ENCODE data around the gene LAMA2. TPM values are rescaled to one million over a fixed set of nuclear protein-coding genes. Genes with fewer than 3 reads are reported as not detected.

Gene LAMA2
- total and polyA plus RNA-seq, 2 of the 8 experiments (the other 6 are each of a cell fraction or from before 2014, with no cell fraction given), result 1.3 to 3.8 TPM

DNA sequence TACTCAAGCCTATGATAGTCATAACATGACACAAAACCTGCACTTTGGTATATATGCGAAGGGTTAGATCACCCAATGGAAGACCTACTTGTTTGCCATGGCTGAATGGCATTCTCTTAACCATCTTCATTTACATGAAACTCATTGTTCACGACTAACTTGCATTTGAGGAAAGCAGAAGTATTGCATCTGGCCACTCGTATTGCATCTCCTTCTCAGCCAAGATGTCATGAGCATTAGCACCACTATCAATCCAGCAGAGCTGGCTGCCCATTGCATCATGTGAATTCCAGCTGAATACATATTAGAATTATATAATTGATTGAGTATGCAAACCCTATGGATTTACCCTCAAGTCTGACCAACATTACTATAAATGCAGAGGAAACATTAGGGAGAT is 390.2 kb downstream of the LAMA2 start:
- H2BK120ac ChIP-seq (replicated peaks; ENCODE audit: low read depth, low read length), result no peak overlapping the region
- H3K56ac ChIP-seq (replicated peaks; ENCODE audit: insufficient read length, low read depth, low read length), result no peak overlapping the region
- no peak overlapping the region for H2BK20ac ChIP-seq (ENCODE audit: low read length)
- no peaks in the 10 kb centered on the region for H3K27me3 ChIP-seq (replicated peaks in 1 of 4; ENCODE audit: control insufficient read depth in 3 of 4, extremely low read depth in 1 of 4, insufficient read depth in 3 of 4, low read length in 3 of 4)
- no peak overlapping the region for H4K8ac ChIP-seq (ENCODE audit: extremely low read depth, insufficient read depth, low read length)
- WGBS, 2 experiments (ENCODE audit: extremely low coverage in 1 of 2, insufficient coverage in 1 of 2, insufficient read length in 1 of 2, insufficient replicate concordance in 2 of 2, low coverage in 1 of 2, low lambda C conversion rate in 2 of 2, missing lambda C conversion rate in 1 of 2), result 75% methylated on average over 3 of the region's 3 CpGs; no CpG with 5 or more reads in 1 of the 2 experiments
- ChIA-PET POLR2A (ENCODE audit: partially characterized antibody) (no interaction called here), CTCF (ENCODE audit: partially characterized antibody) (interaction anchor here (1.2 to 1.4 kb wide), 2 partner anchors 10 kb away, joined by 3 to 4 read pairs; no protein-coding TSS in a partner anchor)
- no peak overlapping the region for H2AFZ ChIP-seq (ENCODE audit: low read length)
- no peaks in the 10 kb centered on the region for H3K79me2 ChIP-seq (ENCODE audit: control insufficient read depth in 1 of 2, insufficient read depth in 2 of 2, low read length in 2 of 2)
- FAIRE-seq (no peak), DNase-seq (ENCODE audit: low read depth in 1 of 2, low spot score in 2 of 2) (no peak)
- no peak overlapping the region for H2BK12ac ChIP-seq (ENCODE audit: low read depth, low read length)
- H4K20me1 ChIP-seq (replicated peaks in 1 of 2; ENCODE audit: control insufficient read depth in 1 of 2, insufficient read depth in 2 of 2, low read length in 2 of 2), result no peaks in the 10 kb centered on the region
- H3K14ac ChIP-seq (ENCODE audit: insufficient read length), result no peak overlapping the region
- H3K9ac ChIP-seq (replicated peaks in 1 of 4; ENCODE audit: extremely low read depth in 1 of 4, low read depth in 3 of 4, low read length in 3 of 4), result no peak overlapping the region
- no peaks in the 10 kb centered on the region; the same call in 1 of the 2 replicates for H3K23me2 ChIP-seq (ENCODE audit: low read depth, low read length)
- no peak overlapping the region for H2BK15ac ChIP-seq (ENCODE audit: low read length)
- H4K5ac ChIP-seq (ENCODE audit: insufficient read length, low read depth, low read length), result no peak overlapping the region
- no peak overlapping the region for H2AK5ac ChIP-seq (ENCODE audit: low read depth, low read length)
- no peaks in the 10 kb centered on the region for H3K36me3 ChIP-seq (ENCODE audit: control insufficient read depth in 2 of 4, insufficient read depth in 4 of 4, low read length in 3 of 4)
- TF ChIP-seq SAP30 (IDR thresholded peaks at IDR 0.05; ENCODE audit: insufficient read depth, insufficient replicate concordance, low read length) (no peak), EP300 (IDR thresholded peaks at IDR 0.05; ENCODE audit: borderline replicate concordance in 1 of 2, low read depth in 2 of 2, low read length in 2 of 2) (no peak), EGR1 (IDR thresholded peaks at IDR 0.05; ENCODE audit: borderline replicate concordance, low read depth, low read length) (no peak), CREB1 (IDR thresholded peaks at IDR 0.05) (no peak), SIRT6 (IDR thresholded peaks at IDR 0.05; ENCODE audit: low read length) (no peak), EZH2 (IDR thresholded peaks at IDR 0.05; ENCODE audit: low read depth, low read length, severe bottlenecking) (no peak), YY1 (IDR thresholded peaks at IDR 0.05; ENCODE audit: low read depth, low read length) (no peak), GTF2F1 (IDR thresholded peaks at IDR 0.05; ENCODE audit: borderline replicate concordance, low read depth, low read length) (no peak), CEBPB (IDR thresholded peaks at IDR 0.05; ENCODE audit: low read depth, low read length) (no peak), CHD1 (IDR thresholded peaks at IDR 0.05; ENCODE audit: low read depth, low read length) (no peak), FOSL1 (IDR thresholded peaks at IDR 0.05; ENCODE audit: insufficient read depth, low read depth, low read length) (no peak), NRF1 (IDR thresholded peaks at IDR 0.05; ENCODE audit: low read depth, low read length) (no peak)
- TF ChIP-seq, protein P1, sequence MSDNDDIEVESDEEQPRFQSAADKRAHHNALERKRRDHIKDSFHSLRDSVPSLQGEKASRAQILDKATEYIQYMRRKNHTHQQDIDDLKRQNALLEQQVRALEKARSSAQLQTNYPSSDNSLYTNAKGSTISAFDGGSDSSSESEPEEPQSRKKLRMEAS (IDR thresholded peaks at IDR 0.05), result no peak
- no peak overlapping the region for H3K27ac ChIP-seq (ENCODE audit: low read depth, low read length)
- no peak overlapping the region for H3K4me2 ChIP-seq (ENCODE audit: insufficient read depth in 1 of 2, low read depth in 2 of 2, low read length in 2 of 2)
- no peak overlapping the region for H3K4me3 ChIP-seq (ENCODE audit: extremely low read depth in 1 of 4, insufficient read depth in 2 of 4, low read depth in 3 of 4, low read length in 4 of 4)
- H2BK5ac ChIP-seq (ENCODE audit: low read depth, low read length), result no peak overlapping the region
- no peak overlapping the region for H4K91ac ChIP-seq (replicated peaks; ENCODE audit: insufficient read length, low read length)
- H3K4ac ChIP-seq (replicated peaks; ENCODE audit: insufficient read length, low read depth, low read length), result no peak overlapping the region
- H3K23ac ChIP-seq (ENCODE audit: insufficient read length), result no peak overlapping the region
- H3K18ac ChIP-seq (ENCODE audit: extremely low read depth, low read length), result no peak overlapping the region
- no peaks in the 10 kb centered on the region for H3K79me1 ChIP-seq (ENCODE audit: low read depth, low read length)
- H3K4me1 ChIP-seq (replicated peaks in 1 of 4; ENCODE audit: control insufficient read depth in 3 of 4, insufficient read depth in 4 of 4, low read length in 3 of 4), result peaks cover 0 to 10% (median 0%) of the 10 kb centered on the region in 4 experiments; a peak in 1 of 7 replicates
- no peaks in the 10 kb centered on the region for H3K9me3 ChIP-seq (ENCODE audit: insufficient read depth in 2 of 2, low read depth in 1 of 2, low read length in 1 of 2)
